Stomach (tissue), 8 donors: ENCODE measurements around the gene PSEN2. TPM values are rescaled to one million over a fixed set of nuclear protein-coding genes. Genes with fewer than 3 reads are reported as not detected.

ENCODE experiments used
- polyA plus RNA-seq, 3 donors: library from polyadenylated mRNA; stranded (reverse); fragments of 200-250 nt; gene quantifications; one replicate each; pipeline ENCODE4 v1.2.3, GENCODE V29; 2013
- total RNA-seq, 5 donors: library from RNA; depleted of rRNA; stranded (reverse); fragments of >200 nt; gene quantifications; one replicate each; pipeline versions ENCODE4 v1.1.0 to v1.2.3, GENCODE V29; 2014 to 2016
- donor health status: healthy with polysubstance abuse.
- donor health status: Bipolar disorder and iron deficiency.
- donor health status: healthy.

The PSEN2 gene
- total and polyA plus RNA-seq, 8 donors, result 2.7 to 36.2 (median 14.7) TPM

Other genes with a start within 250 kb of the PSEN2 start
- 10 to 100 TPM; 16.4 to 38.8 (median 24.6) TPM for gene ITPKB, start 131.3 kb upstream of the PSEN2 start, total RNA-seq
- 1 to 10 TPM; 3.8 to 5.4 (median 4.4) TPM for gene ITPKB, start 131.3 kb upstream of the PSEN2 start, polyA plus RNA-seq
- gene COQ8A, start 69.7 kb downstream of the PSEN2 start, total RNA-seq, result 100 to 1,000 TPM in 2 of 5 donors, 10 to 100 TPM in 3; 26.4 to 384 (median 91.7) TPM
- gene COQ8A, start 69.7 kb downstream of the PSEN2 start, polyA plus RNA-seq, result 10 to 100 TPM; 51.6 to 66.4 (median 61.9) TPM